ENCODE results near the gene TRPM1.

The TRPM1 gene

GRCh38 chr15:31081588-31082250 is 19.8 kb downstream of the TRPM1 start:
- DNase-seq: no peak

- DNase-seq: no peak
These were observed 20.5 kb downstream of the TRPM1 start for GRCh38 chr15:31081056-31081455.

DNA sequence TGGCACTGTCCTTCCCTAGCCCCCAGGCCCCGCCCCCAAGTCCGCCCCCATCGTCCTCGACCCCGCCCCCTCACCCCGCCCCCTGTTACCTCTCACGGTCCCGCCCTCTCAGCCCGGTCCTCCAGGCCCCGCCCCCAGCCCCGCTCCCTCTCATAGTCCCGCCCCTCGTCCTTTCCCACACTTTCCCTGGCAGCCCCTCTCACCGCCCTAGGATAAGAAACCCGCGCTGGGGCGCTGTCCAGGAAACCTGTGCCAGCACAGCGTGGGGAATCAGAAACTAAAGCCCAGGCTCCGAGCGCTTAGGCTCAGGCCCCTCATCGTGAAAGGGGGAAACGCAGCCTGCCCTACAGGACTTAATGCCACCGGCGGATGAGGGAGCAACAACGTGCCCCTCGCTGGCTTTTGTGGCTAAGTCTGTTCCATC is 20.9 kb downstream of the TRPM1 start:
- DNase-seq: no peak

GRCh38 chr15:31079519-31079918 is 22.0 kb downstream of the TRPM1 start:
- DNase-seq: no peak

DNA sequence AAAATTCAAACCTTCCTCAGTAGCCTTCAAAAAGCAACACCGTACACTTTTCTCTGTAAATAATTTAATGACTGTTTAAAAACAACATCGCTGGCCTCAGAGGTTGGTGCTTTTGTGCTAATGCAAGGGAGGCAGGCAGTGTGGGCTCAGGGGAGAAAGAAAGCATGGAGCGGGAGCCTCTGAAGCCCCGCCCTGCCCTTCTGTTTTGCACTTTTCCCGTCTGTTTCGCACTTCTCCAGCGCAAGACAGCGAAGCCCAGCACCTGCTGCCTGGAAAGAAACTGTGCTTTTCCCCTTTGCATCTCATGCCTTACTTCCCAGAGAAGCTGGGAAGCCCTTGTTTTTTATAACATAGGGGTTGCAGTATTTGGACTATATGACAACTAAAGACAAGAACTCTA is 23.1 kb downstream of the TRPM1 start:
- DNase-seq: no peak

DNA sequence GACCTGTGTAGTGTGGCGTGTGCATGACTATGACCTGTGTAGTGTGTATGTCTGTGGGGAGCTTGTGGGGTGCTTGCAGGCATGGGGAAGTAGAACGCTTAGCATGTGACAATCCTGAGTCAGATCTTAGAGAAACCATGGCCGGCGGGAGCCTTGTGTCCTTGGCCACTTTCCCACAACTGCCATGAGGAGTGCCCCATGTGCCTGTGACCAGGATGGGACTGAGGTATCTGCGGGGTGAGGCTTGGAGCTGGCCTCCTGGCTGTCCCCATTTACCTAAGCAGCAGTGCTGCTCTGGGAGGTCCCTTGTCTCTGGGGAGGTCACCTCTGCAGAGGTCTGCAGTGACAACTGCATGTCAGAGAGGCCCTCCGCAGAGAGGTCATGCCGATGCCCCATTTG is 23.6 kb downstream of the TRPM1 start:
- no peak for DNase-seq

- DNase-seq: no peak
These were observed 24.3 kb downstream of the TRPM1 start for GRCh38 chr15:31077181-31077580.

GRCh38 chr15:31074321-31074720 is 27.2 kb downstream of the TRPM1 start:
- no peak for DNase-seq

DNA sequence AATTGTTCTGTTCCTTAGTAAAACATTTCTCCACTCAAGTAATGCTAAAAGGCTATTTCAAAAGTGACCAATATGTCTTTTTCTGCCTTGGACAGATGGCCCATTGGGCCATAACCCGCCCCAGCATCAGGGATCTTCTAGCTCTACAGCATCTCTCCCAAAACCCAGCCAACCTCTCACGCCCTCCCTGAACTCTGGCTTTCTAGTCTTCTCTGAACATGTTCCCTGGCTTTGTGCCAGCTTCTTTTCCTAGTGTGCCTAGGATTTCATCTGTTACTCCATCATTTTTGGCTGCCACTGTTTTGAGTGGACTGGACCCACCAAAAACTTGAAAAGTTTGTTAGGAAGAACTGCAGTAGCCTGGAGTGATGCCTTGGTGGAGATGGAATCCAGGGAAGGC is 30.7 kb downstream of the TRPM1 start:
- DNase-seq: no peak

DNA sequence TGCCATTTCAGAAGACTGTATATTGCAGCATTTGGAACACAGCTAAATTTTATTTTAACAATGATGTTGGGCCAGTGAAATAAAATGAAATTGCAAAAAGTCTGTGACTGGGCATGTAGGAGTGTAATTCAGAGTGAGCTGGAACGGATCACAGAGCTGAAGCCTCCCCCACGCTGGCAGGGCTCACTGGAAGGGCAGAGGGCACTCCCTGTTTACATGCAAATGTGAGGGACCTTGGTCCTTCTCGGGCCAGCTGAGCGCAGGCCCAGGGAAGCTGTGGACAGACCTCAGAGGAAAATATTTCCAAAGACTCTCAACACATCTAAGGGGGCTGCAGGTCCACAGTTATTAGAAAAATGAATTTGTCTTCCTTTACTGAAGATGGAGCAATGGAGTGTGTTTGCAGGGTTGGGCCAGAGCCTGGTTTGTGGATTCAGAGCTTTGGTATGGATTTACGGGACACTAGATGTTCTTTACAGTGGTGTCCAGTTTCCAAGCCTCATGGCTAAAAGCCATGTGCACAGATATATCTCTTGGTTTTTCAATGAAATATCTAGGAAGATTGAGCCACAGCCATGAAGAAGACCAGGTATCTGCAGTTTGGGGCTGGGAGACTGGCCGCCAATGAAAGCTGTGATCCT is 32.0 kb downstream of the TRPM1 start:
- DNase-seq: no peak

- no peak for DNase-seq
These were observed 33.5 kb downstream of the TRPM1 start for GRCh38 chr15:31067890-31068603.

- no peak for DNase-seq
These were observed 35.7 kb downstream of the TRPM1 start for GRCh38 chr15:31065824-31066223.

DNA sequence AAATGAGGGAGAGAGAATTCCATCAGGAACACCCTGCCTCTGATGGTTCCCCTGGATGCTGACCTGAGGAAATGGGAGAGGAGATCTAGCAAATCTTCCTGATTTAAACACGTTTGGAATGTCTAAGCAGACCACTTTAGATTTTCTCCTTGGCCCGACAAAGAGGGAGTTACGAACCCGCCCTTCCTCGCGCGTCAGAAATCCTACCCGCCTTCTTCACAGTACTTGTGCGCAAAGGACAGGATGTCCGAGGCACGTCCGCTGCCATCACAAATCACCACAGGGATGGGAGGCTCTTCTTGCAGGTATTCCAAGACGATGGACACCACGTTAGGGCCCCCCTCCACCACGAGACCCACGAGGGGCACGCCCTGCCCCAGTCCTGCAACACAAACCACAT is 38.6 kb downstream of the TRPM1 start:
- DNase-seq: no peak

DNA sequence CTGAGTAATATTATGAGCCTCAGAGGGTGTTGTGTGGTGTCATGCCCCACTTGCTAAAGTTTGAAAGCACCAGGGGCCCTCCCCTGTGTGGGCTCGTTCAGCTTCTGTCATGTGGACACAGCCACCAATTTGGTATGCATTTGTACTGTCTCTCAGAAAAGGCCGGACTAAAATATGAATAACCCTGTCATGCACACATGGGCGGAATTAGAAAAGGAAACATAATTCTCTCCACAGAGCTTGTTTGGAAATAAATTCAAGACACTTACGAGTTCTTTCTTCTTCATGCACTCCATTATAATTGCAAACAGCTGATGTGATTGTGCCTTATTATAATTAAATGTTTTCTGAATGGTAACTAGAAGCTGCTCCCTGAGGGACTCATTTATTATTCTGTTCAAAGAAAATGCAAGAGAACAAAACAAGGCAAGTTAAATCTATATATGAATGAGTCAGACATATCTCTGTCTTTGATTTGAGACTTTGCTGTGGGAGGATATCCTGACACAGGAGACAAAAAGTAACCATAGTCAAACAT is 39.1 kb downstream of the TRPM1 start:
- DNase-seq: no peak

GRCh38 chr15:31060429-31061140 is 40.9 kb downstream of the TRPM1 start:
- no peak for DNase-seq

- DNase-seq: no peak
These were observed 43.1 kb downstream of the TRPM1 start for GRCh38 chr15:31058236-31058962.

GRCh38 chr15:31051496-31052080 is 49.9 kb downstream of the TRPM1 start:
- no peak for DNase-seq

DNA sequence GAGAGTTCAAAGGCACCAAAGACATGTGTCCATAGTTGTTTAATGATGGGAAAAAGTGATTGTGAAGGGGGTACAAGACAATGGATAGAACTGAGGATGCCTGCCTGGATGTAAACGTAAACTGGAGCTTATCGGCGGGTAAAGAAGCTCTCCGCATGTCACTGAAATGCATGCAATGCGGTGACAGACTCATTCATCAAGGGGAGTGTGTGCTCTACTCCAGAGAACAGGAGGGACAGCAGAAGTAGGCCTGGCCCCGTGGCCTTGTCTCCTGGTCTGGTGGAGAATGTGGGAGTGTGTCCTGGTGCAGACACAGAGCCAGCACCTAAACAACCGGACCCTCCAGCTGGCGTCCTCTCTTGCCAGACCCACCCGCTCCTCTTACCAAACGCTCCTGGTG is 50.6 kb downstream of the TRPM1 start:
- DNase-seq: no peak

DNA sequence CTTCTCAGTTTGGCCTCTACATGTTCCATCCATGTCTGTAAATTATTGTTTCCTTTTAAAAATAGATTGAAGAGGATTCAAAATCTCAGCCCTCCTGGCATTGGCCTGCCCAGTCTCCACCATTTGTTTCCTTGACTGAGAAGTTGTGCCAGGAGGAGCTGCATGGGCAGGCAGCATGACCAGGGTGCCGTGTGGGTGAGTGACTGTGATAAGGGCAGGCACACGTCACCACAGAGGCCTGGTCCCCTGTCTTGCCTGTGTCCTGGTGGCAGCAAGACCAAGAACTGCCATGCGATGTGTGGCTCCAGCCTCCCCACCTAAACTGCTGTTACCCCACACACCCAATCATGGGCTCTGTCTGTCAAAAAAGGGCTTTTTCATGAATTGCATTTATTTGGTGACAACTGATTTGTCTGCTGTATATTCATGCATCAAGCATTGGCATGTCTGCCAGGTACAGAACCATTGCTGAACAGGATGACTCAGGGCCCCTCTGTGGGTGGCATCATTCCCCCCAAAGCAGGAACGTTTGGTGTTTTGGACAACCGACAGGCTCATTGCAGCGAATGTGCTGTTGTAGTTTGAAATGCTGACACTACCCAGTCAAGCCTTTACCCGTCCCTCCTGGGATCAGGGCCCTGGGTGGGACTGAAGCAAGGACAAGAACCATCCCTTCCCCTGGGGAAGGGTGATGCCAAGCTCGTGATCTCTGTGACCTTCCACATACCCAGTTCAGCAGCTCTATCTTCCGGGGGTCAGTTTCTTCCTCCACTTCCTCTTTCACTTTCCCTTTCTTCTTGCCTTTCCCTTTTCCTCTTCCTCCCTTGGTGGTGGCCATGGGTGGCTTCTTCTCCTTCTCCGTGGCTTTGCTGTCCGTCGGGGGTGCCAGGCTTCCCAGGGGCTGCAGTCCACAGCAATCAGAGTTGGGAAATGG is 51.6 kb downstream of the TRPM1 start:
- no peak for DNase-seq

DNA sequence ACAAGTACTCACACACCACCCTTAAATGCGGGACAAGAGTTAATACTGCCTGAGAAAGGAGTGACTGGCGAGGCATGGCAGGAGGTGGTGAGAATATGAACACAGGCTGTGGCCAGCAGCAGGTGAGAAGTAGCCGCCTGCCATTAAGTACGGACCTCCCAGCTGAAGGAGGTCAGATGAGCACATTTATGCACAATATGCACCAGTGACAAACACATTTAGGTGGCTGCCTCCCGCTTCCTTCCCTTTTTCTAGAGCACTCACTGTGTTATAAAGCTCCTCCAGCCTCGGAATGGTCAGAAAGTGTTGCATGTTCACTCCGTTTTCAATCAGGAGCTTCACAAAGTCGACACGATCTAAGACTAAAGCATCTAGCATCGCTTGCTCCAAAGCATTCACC is 52.4 kb downstream of the TRPM1 start:
- peak; percentile 15 for DNase-seq

DNA sequence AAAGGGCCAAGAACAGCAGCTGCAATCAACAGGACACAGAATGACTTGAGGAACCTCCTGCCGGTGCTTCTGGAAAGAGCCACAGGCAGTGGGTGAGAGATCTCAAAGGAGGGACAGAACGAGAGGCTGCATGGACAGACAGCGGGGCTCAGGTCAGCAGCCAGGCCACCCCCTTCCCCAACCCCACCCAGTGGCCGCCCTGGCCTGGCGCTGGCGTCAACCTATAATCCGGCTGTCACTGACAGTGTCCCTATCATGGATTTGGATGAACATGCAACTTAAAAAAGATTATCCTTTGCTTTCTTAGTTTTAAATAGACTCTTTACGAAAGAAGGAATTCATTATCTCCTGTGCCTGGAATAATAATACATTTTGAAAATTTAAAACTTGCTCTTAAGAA is 54.1 kb downstream of the TRPM1 start:
- DNase-seq: no peak
